ENCODE results near the gene FLRT3.

Gene FLRT3

GRCh38 chr20:14332866-14333265 lies 4.5 kb downstream of the FLRT3 start:
- no peaks in the 10 kb centered on the region for H3K27me3 ChIP-seq
- no peak overlapping the region for H3K4me2 ChIP-seq
- H3K9me3 ChIP-seq: no peaks in the 10 kb centered on the region
- H3K4me3 ChIP-seq: no peak overlapping the region
- no peaks in the 10 kb centered on the region for H3K36me3 ChIP-seq
- H4K20me1 ChIP-seq: no peaks in the 10 kb centered on the region
- no peak overlapping the region for H3K27ac ChIP-seq
- H3K4me1 ChIP-seq: peaks cover 8% of the 10 kb centered on the region; the same call in 1 of the 2 replicates
- TF ChIP-seq Cebpa-rat (IDR thresholded peaks at IDR 0.05): no peak
- no peak overlapping the region for H3K9ac ChIP-seq

GRCh38 chr20:14331646-14332045 lies 5.8 kb downstream of the FLRT3 start:
- TF ChIP-seq Cebpa-rat (IDR thresholded peaks at IDR 0.05): no peak
- Histone ChIP-seq H3K9me3 (no peaks in the 10 kb centered on the region), H3K4me1 (peaks cover 8% of the 10 kb centered on the region; the same call in 1 of the 2 replicates)

GRCh38 chr20:14319704-14320103 lies 17.7 kb downstream of the FLRT3 start:
- Histone ChIP-seq H3K9me3 (no peaks in the 10 kb centered on the region), H3K4me3 (no peak overlapping the region), H3K9ac (no peak overlapping the region), H3K36me3 (no peaks in the 10 kb centered on the region), H3K4me2 (no peak overlapping the region; the same call in 1 of the 2 replicates), H3K27me3 (no peaks in the 10 kb centered on the region), H4K20me1 (no peaks in the 10 kb centered on the region), H3K4me1 (peaks cover 8% of the 10 kb centered on the region), H3K27ac (no peak overlapping the region)
- no peak for TF ChIP-seq Cebpa-rat (IDR thresholded peaks at IDR 0.05)

More at GRCh38 chr20:14331646-14332045, 5.8 kb downstream of the FLRT3 start:
- Histone ChIP-seq H3K36me3 (no peaks in the 10 kb centered on the region), H3K4me3 (no peak overlapping the region), H3K4me2 (no peak overlapping the region), H3K9ac (no peak overlapping the region), H4K20me1 (no peaks in the 10 kb centered on the region), H3K27ac (no peak overlapping the region), H3K27me3 (no peaks in the 10 kb centered on the region)

GRCh38 chr20:14313341-14314020 lies 23.9 kb downstream of the FLRT3 start:
- H3K36me3 ChIP-seq: no peaks in the 10 kb centered on the region
- no peak for TF ChIP-seq Cebpa-rat (IDR thresholded peaks at IDR 0.05)
- no peaks in the 10 kb centered on the region for H4K20me1 ChIP-seq
- H3K27me3 ChIP-seq: no peaks in the 10 kb centered on the region
- H3K9ac ChIP-seq: no peak overlapping the region
- H3K4me1 ChIP-seq: no peaks in the 10 kb centered on the region
- H3K27ac ChIP-seq: no peak overlapping the region
- no peak overlapping the region for H3K4me3 ChIP-seq
- no peaks in the 10 kb centered on the region for H3K9me3 ChIP-seq
- no peak overlapping the region for H3K4me2 ChIP-seq

DNA sequence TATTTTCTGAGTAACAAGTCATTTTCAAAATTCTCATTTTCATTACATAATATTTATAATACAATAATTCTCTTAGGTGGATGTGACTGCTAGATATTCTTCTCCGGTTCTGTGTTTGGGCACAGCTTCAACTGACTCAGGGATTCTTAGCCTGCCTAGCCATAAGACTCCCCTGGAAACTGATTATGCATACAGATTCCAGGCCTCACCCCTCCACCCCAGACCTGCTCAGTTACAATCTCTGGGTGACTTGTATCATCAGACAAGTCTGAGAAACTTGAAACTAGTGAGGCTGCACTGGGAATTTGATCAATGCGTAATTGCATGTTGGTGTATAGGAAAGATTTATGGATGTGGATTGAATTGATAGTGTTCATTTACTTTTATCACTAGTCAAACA lies 25.4 kb downstream of the FLRT3 start:
- no peak overlapping the region for H3K27ac ChIP-seq
- no peak overlapping the region for H3K9ac ChIP-seq
- H4K20me1 ChIP-seq: no peaks in the 10 kb centered on the region

DNA sequence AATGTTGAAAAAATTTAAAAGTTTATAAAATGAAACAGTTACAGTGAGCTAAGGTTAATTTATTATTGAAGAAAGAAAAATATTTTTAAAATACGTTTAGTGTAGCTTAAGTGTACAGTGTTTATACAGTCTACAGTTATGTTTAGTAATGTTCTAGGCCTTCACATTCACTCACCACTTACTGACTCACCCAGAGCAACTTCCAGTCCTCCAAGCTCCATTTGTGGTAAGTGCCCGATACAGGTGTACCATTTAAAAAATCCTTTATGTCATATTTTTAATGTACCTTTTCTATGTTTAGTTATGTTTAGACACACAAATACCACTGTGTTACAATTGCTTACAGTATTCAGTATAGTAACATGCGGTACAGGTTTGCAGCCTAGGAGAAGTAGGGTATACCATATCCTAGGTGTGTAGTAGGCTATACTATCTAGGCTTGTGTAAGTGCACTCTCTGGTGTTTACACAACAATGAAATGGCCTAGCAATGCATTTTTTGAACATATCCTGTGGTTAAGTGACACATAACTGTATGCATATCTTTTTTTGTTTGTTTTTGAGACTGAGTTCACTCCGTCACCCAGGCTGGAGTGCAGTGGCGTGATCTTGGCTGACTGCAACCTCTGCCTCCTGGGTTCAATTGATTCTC lies 26.3 kb downstream of the FLRT3 start:
- no peak overlapping the region for H3K27ac ChIP-seq
- H3K27me3 ChIP-seq: no peaks in the 10 kb centered on the region
- no peak overlapping the region for H3K4me3 ChIP-seq
- H3K4me2 ChIP-seq: no peak overlapping the region
- TF ChIP-seq Cebpa-rat (IDR thresholded peaks at IDR 0.05): no peak
- no peaks in the 10 kb centered on the region for H3K9me3 ChIP-seq
- no peaks in the 10 kb centered on the region for H4K20me1 ChIP-seq
- H3K36me3 ChIP-seq: no peaks in the 10 kb centered on the region
- no peak overlapping the region for H3K9ac ChIP-seq
- no peaks in the 10 kb centered on the region for H3K4me1 ChIP-seq

More for the DNA sequence above, 25.4 kb downstream of the FLRT3 start:
- no peaks in the 10 kb centered on the region for H3K36me3 ChIP-seq
- H3K4me1 ChIP-seq: no peaks in the 10 kb centered on the region
- H3K9me3 ChIP-seq: no peaks in the 10 kb centered on the region
- H3K4me2 ChIP-seq: no peak overlapping the region
- no peaks in the 10 kb centered on the region for H3K27me3 ChIP-seq
- no peak overlapping the region for H3K4me3 ChIP-seq
- TF ChIP-seq Cebpa-rat (IDR thresholded peaks at IDR 0.05): no peak

- no peaks in the 10 kb centered on the region for H3K4me1 ChIP-seq
- H3K36me3 ChIP-seq: no peaks in the 10 kb centered on the region
- H3K27me3 ChIP-seq: no peaks in the 10 kb centered on the region
- no peak overlapping the region for H3K27ac ChIP-seq
- no peaks in the 10 kb centered on the region for H4K20me1 ChIP-seq
- TF ChIP-seq Cebpa-rat (IDR thresholded peaks at IDR 0.05): no peak
- no peak overlapping the region for H3K9ac ChIP-seq
- H3K4me2 ChIP-seq: no peak overlapping the region
- no peak overlapping the region for H3K4me3 ChIP-seq
- no peaks in the 10 kb centered on the region for H3K9me3 ChIP-seq
Measured at GRCh38 chr20:14307956-14308355, 29.5 kb downstream of the FLRT3 start.

- TF ChIP-seq Cebpa-rat (IDR thresholded peaks at IDR 0.05): no peak
- no peak overlapping the region for H3K9ac ChIP-seq
- H4K20me1 ChIP-seq: no peaks in the 10 kb centered on the region
- H3K4me3 ChIP-seq: no peak overlapping the region
- H3K4me2 ChIP-seq: no peak overlapping the region
- no peaks in the 10 kb centered on the region for H3K36me3 ChIP-seq
- H3K9me3 ChIP-seq: no peaks in the 10 kb centered on the region
- no peak overlapping the region for H3K27ac ChIP-seq
- H3K4me1 ChIP-seq: no peaks in the 10 kb centered on the region
- H3K27me3 ChIP-seq: no peaks in the 10 kb centered on the region
Measured at GRCh38 chr20:14304472-14304871, 32.9 kb downstream of the FLRT3 start.

- Histone ChIP-seq H3K4me3 (no peak overlapping the region), H3K27me3 (no peaks in the 10 kb centered on the region), H3K27ac (no peak overlapping the region), H3K9me3 (no peaks in the 10 kb centered on the region), H3K4me2 (no peak overlapping the region), H4K20me1 (no peaks in the 10 kb centered on the region), H3K4me1 (no peaks in the 10 kb centered on the region), H3K36me3 (no peaks in the 10 kb centered on the region), H3K9ac (no peak overlapping the region)
- TF ChIP-seq Cebpa-rat (IDR thresholded peaks at IDR 0.05): no peak
Measured at GRCh38 chr20:14303651-14304050, 33.8 kb downstream of the FLRT3 start.

DNA sequence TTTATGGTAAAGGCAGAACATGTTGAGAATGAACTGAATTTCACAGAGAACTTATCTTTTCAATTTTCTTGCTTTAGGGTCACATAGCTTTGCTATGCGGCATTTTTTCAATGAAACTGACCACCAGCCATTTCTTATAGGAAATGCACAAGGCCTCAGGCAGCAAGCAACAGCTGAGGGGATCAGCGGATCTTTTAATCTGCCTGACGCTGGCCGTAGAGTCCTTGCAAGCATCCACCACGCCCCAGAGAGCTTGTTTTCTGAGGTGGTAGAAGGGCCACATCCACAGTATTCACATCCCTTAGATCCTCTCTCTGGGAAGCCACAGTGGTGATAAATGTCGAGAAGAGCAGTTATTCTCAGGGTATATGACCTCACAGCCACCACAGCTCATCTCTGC lies 34.3 kb downstream of the FLRT3 start:
- no peaks in the 10 kb centered on the region for H3K4me1 ChIP-seq
- H3K27me3 ChIP-seq: no peaks in the 10 kb centered on the region
- no peaks in the 10 kb centered on the region for H3K9me3 ChIP-seq
- H3K4me3 ChIP-seq: no peak overlapping the region
- H4K20me1 ChIP-seq: no peaks in the 10 kb centered on the region
- no peak for TF ChIP-seq Cebpa-rat (IDR thresholded peaks at IDR 0.05)
- no peak overlapping the region for H3K4me2 ChIP-seq
- no peak overlapping the region for H3K27ac ChIP-seq
- H3K9ac ChIP-seq: no peak overlapping the region
- H3K36me3 ChIP-seq: no peaks in the 10 kb centered on the region

Measured in BLaER1 (cell line).